Measurements from ENCODE around the gene NMNAT1.
A peak's percentile ranks its signal among the peaks of the same experiment; 100 is the strongest.
"Not testable (repeated sequence)": the region's sequence is repeated elsewhere in the genome, so short reads cannot be mapped to it uniquely, and the experiment has no call there.

Gene NMNAT1

DNA sequence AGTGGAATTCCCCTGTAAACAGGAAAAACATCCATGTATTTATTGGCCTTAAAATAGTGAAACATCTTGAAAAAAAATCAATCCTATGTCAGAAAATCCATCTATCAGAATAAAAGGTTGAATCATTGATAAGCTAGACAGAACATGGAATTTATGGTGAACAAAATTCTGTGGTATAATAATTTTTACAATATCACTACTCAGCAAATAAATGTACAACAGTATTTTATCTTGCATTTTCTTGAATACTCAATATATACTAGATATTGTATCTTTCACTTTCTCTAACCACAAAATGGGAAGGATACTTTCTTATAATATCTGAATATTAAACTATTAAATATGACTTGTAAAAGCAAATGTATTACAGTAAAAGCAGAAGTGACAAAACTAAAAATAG, 83.8 kb downstream of the NMNAT1 start:
- H3K36me3 ChIP-seq (ENCODE audit: control insufficient read depth, insufficient read depth, low read length): no peaks in the 10 kb centered on the region
- no peak overlapping the region for H3K4me3 ChIP-seq (ENCODE audit: low read length)
- H3K27me3 ChIP-seq (ENCODE audit: control insufficient read depth, insufficient read depth, low read length): no peaks in the 10 kb centered on the region
- no peaks in the 10 kb centered on the region for H3K4me1 ChIP-seq (ENCODE audit: control insufficient read depth, insufficient read depth, low read length)
- H3K9ac ChIP-seq (ENCODE audit: low read length): no peak overlapping the region
- H3K9me3 ChIP-seq (ENCODE audit: control insufficient read depth, low read length): no peaks in the 10 kb centered on the region

GRCh38 chr1:10028956-10029500, 85.8 kb downstream of the NMNAT1 start:
- not testable (repeated sequence) for H3K4me3 ChIP-seq (ENCODE audit: low read length); H3K9ac ChIP-seq (ENCODE audit: low read length); H3K27me3 ChIP-seq (ENCODE audit: control insufficient read depth, insufficient read depth, low read length); H3K36me3 ChIP-seq (ENCODE audit: control insufficient read depth, insufficient read depth, low read length); H3K4me1 ChIP-seq (ENCODE audit: control insufficient read depth, insufficient read depth, low read length); H3K9me3 ChIP-seq (ENCODE audit: control insufficient read depth, low read length)

GRCh38 chr1:10031461-10031860, 88.2 kb downstream of the NMNAT1 start:
- H3K27me3 ChIP-seq (ENCODE audit: control insufficient read depth, insufficient read depth, low read length): no peaks in the 10 kb centered on the region
- peaks cover 6% of the 10 kb centered on the region for H3K4me1 ChIP-seq (ENCODE audit: control insufficient read depth, insufficient read depth, low read length)
- H3K9ac ChIP-seq (ENCODE audit: low read length): no peak overlapping the region
- H3K36me3 ChIP-seq (ENCODE audit: control insufficient read depth, insufficient read depth, low read length): no peaks in the 10 kb centered on the region
- H3K9me3 ChIP-seq (ENCODE audit: control insufficient read depth, low read length): no peaks in the 10 kb centered on the region
- no peak overlapping the region for H3K4me3 ChIP-seq (ENCODE audit: low read length)

DNA sequence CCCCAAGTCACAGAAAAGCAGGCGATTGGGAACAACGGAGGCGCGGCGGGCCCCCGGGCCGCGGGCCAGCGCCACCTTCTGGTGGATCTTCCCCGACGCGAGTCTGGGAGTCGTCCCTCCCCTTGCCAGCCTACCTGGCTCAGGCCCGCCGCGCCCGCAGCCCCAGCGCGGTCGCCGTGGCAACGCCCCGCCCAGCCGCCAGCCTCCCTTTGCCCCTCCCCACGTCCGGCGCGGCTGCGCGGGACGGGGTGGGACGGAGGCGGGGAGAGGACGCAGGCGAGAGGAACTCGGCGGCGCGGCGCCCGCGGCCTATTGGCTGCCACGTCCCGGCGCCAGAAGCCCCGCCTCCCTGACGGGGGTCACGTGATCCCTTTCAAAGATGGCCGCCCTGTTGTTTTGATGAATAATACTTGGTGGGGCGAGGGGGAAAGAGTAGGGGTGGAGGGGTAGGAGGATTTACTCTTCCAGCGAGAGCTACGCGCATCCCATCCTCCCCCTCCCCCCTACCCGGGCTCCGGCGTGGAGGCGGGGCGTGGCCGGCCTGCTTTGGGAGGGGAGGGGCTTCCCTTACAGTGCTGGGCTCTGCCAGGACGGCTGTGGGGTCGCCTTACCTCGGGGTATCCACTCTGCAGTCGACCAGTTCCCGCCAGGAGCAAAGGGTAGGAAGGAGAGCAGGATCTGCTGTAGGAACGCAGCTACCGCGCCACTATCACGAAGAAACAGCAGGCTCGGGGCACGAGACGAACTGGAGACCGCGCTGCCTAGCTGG, 89.5 kb downstream of the NMNAT1 start, which contains the start of gene UBE4B:
Gene UBE4B (plus strand): TSS at position 369 of the 769 bp plus-strand sequence. CDS start 713 bp downstream, outside the sequence.
- Histone ChIP-seq H3K36me3 (ENCODE audit: control insufficient read depth, insufficient read depth, low read length) (no peaks in the 10 kb centered on the region), H3K4me1 (ENCODE audit: control insufficient read depth, insufficient read depth, low read length) (peaks cover 6% of the 10 kb centered on the region), H3K9ac (ENCODE audit: low read length) (peak within 1 kb of the TSS; percentile 95), H3K27me3 (ENCODE audit: control insufficient read depth, insufficient read depth, low read length) (no peaks in the 10 kb centered on the region), H3K9me3 (ENCODE audit: control insufficient read depth, low read length) (no peaks in the 10 kb centered on the region), H3K4me3 (ENCODE audit: low read length) (peak within 1 kb of the TSS; percentile 98)

- H3K4me1 ChIP-seq (ENCODE audit: control insufficient read depth, insufficient read depth, low read length): peaks cover 6% of the 10 kb centered on the region
- no peaks in the 10 kb centered on the region for H3K27me3 ChIP-seq (ENCODE audit: control insufficient read depth, insufficient read depth, low read length)
- peaks cover 3% of the 10 kb centered on the region for H3K36me3 ChIP-seq (ENCODE audit: control insufficient read depth, insufficient read depth, low read length)
- peak overlapping the region; percentile 98 for H3K4me3 ChIP-seq (ENCODE audit: low read length)
- H3K9me3 ChIP-seq (ENCODE audit: control insufficient read depth, low read length): no peaks in the 10 kb centered on the region
- peak overlapping the region; percentile 95 for H3K9ac ChIP-seq (ENCODE audit: low read length)
Measured at GRCh38 chr1:10033359-10033845, 90.1 kb downstream of the NMNAT1 start.

Data from mucosa of stomach (tissue), 1 donor.